ENCODE measurements around the gene ERGIC1. TPM values are rescaled to one million over a fixed set of nuclear protein-coding genes. Genes with fewer than 3 reads are reported as not detected.

Gene ERGIC1
- total RNA-seq, 1 experiment from 2014 or later: 89.8 TPM

GRCh38 chr5:172870715-172871461, 36.8 kb downstream of the ERGIC1 start:
- CTCF ChIA-PET: interaction anchor here (0.9 to 3.4 kb wide), 3 partner anchors 68 to 156 kb away, joined by 3 to 11 read pairs (median 3); no protein-coding TSS in a partner anchor
- POLR2A ChIA-PET: no interaction called here
- Mint-ChIP-seq H3K36me3 (no peaks in the 10 kb centered on the region), H3K27me3 (ENCODE audit: low read depth) (no peaks in the 10 kb centered on the region), H3K9me3 (no peaks in the 10 kb centered on the region), H3K4me1 (peaks cover 53% of the 10 kb centered on the region), H3K4me3 (no peak overlapping the region), H3K27ac (no peak overlapping the region)
- DNase-seq (ENCODE audit: low spot score) (no peak), ATAC-seq (no peak)
- TF ChIP-seq IRF1 (CRISPR knock-in tag; IDR thresholded peaks at IDR 0.05) (no peak), AR (CRISPR knock-in tag; IDR thresholded peaks at IDR 0.05) (no peak), USF1 (CRISPR knock-in tag; IDR thresholded peaks at IDR 0.05) (no peak), ERG (CRISPR knock-in tag; IDR thresholded peaks at IDR 0.05) (no peak), SMAD4 (CRISPR knock-in tag; IDR thresholded peaks at IDR 0.05) (no peak), ZNF396 (CRISPR knock-in tag; IDR thresholded peaks at IDR 0.05; ENCODE audit: borderline replicate concordance) (no peak), IRF2 (CRISPR knock-in tag; IDR thresholded peaks at IDR 0.05; ENCODE audit: borderline replicate concordance, low read depth) (no peak), ZNF532 (CRISPR knock-in tag; IDR thresholded peaks at IDR 0.05; ENCODE audit: borderline replicate concordance) (no peak), ZNF121 (CRISPR knock-in tag; IDR thresholded peaks at IDR 0.05) (no peak)

GRCh38 chr5:172871536-172871935, 37.5 kb downstream of the ERGIC1 start:
- Mint-ChIP-seq H3K4me3 (no peak overlapping the region), H3K27me3 (ENCODE audit: low read depth) (no peaks in the 10 kb centered on the region), H3K4me1 (peaks cover 46% of the 10 kb centered on the region), H3K9me3 (no peaks in the 10 kb centered on the region), H3K27ac (no peak overlapping the region), H3K36me3 (no peaks in the 10 kb centered on the region)
- ChIA-PET CTCF (interaction anchor here (1.2 to 3.4 kb wide), 3 partner anchors 11 to 157 kb away, joined by 3 to 11 read pairs (median 9); no protein-coding TSS in a partner anchor), POLR2A (no interaction called here)
- DNase-seq (ENCODE audit: low spot score): no peak
- no peak for ATAC-seq
- TF ChIP-seq FOXK1 (CRISPR knock-in tag; IDR thresholded peaks at IDR 0.05) (no peak), PRRX2 (CRISPR knock-in tag; IDR thresholded peaks at IDR 0.05) (no peak), NFE2L1 (CRISPR knock-in tag; IDR thresholded peaks at IDR 0.05) (no peak), ZNF263 (CRISPR knock-in tag; IDR thresholded peaks at IDR 0.05; ENCODE audit: low read depth) (no peak), SMAD3 (CRISPR knock-in tag; IDR thresholded peaks at IDR 0.05; ENCODE audit: borderline replicate concordance) (no peak), ZBTB43 (CRISPR knock-in tag; IDR thresholded peaks at IDR 0.05) (no peak), RELA (CRISPR knock-in tag; IDR thresholded peaks at IDR 0.05; ENCODE audit: borderline replicate concordance) (no peak), ZNF121 (CRISPR knock-in tag; IDR thresholded peaks at IDR 0.05) (no peak), AR (CRISPR knock-in tag; IDR thresholded peaks at IDR 0.05) (no peak)
- TF ChIP-seq, protein P1, sequence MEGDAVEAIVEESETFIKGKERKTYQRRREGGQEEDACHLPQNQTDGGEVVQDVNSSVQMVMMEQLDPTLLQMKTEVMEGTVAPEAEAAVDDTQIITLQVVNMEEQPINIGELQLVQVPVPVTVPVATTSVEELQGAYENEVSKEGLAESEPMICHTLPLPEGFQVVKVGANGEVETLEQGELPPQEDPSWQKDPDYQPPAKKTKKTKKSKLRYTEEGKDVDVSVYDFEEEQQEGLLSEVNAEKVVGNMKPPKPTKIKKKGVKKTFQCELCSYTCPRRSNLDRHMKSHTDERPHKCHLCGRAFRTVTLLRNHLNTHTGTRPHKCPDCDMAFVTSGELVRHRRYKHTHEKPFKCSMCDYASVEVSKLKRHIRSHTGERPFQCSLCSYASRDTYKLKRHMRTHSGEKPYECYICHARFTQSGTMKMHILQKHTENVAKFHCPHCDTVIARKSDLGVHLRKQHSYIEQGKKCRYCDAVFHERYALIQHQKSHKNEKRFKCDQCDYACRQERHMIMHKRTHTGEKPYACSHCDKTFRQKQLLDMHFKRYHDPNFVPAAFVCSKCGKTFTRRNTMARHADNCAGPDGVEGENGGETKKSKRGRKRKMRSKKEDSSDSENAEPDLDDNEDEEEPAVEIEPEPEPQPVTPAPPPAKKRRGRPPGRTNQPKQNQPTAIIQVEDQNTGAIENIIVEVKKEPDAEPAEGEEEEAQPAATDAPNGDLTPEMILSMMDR (IDR thresholded peaks at IDR 0.05): no peak
